ENCODE measurements around the gene RASGRP2.

- TF ChIP-seq CTCF (IDR thresholded peaks at IDR 0.05; ENCODE audit: low read length) = no peak
- no peak for TF ChIP-seq EZH2 (IDR thresholded peaks at IDR 0.05; ENCODE audit: borderline replicate concordance, low read length)
Observed at GRCh38 chr11:64687643-64688533, 56.1 kb downstream of the RASGRP2 start.

Data from OCI-LY1 (cell line).